Measurements from ENCODE around the gene IGLON5. TPM values are rescaled to one million over a fixed set of nuclear protein-coding genes. Genes with fewer than 3 reads are reported as not detected.

IGLON5 gene
- polyA plus RNA-seq, 3 donors, result 0.05 TPM; not detected in 2

DNA sequence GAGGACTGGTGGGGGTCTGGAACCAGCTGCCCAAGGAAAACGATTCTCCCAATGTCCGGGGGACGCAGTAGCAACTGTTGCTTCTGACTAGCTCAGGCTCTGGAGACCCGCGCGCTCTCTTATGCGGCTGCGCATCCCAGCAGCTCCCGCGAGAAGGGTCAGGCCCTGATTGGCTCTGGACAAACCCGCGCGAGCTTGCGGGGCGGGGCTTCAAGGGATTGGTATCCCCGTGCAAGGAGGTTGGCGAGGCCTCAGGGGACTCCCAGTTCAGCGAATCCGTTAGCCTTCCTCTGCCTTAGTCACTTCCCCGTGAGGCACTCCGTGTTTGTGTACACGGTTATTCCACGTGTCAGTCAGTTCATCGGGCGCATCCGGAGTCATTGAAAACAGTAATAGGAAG, 40.4 kb upstream of the IGLON5 start:
- 72% methylated on average over 26 of the region's 26 CpGs for WGBS (ENCODE audit: insufficient coverage)
- Histone ChIP-seq H3K4me1 (ENCODE audit: control insufficient read depth in 1 of 2, insufficient read depth in 2 of 2, low read length in 2 of 2) (peaks cover 17 to 34% of the 10 kb centered on the region in 2 donors), H3K27ac (ENCODE audit: low read depth in 1 of 2, low read length in 2 of 2) (no peak overlapping the region), H3K9me3 (replicated peaks in 1 of 2; ENCODE audit: control insufficient read depth in 1 of 2, insufficient read depth in 1 of 2, low read length in 2 of 2) (peaks cover 0 to 1% of the 10 kb centered on the region in 2 donors), H3K36me3 (replicated peaks in 1 of 2; ENCODE audit: control insufficient read depth in 1 of 2, insufficient read depth in 2 of 2, low read length in 2 of 2) (no peaks in the 10 kb centered on the region), H3K9ac (ENCODE audit: insufficient read depth, low read length, poor library complexity, severe bottlenecking) (no peak overlapping the region), H4K20me1 (ENCODE audit: insufficient read depth, low read length) (no peaks in the 10 kb centered on the region), H3K4me3 (replicated peaks in 1 of 3; ENCODE audit: low read depth in 2 of 3, low read length in 3 of 3) (no peak overlapping the region), H3K4me2 (replicated peaks; ENCODE audit: extremely low read depth, low read length, poor library complexity, severe bottlenecking) (peak overlapping the region; percentile 26), H2AFZ (ENCODE audit: insufficient read depth, low read depth, low read length, poor library complexity, severe bottlenecking) (peak overlapping the region; percentile 22), H3K27me3 (ENCODE audit: control insufficient read depth in 2 of 2, insufficient read depth in 2 of 2, low read length in 2 of 2) (no peaks in the 10 kb centered on the region), H3K79me2 (ENCODE audit: insufficient read depth, low read length) (no peaks in the 10 kb centered on the region)
- H3K9me3 Mint-ChIP-seq, result peaks cover 0 to 3% (median 0%) of the 10 kb centered on the region in 7 donors
- H3K27ac Mint-ChIP-seq, result peak overlapping the region in 1 of 7 donors; percentile 4
- intact Hi-C loops (cut with micrococcal nuclease), result no loop called here
- TF ChIP-seq, protein P1, sequence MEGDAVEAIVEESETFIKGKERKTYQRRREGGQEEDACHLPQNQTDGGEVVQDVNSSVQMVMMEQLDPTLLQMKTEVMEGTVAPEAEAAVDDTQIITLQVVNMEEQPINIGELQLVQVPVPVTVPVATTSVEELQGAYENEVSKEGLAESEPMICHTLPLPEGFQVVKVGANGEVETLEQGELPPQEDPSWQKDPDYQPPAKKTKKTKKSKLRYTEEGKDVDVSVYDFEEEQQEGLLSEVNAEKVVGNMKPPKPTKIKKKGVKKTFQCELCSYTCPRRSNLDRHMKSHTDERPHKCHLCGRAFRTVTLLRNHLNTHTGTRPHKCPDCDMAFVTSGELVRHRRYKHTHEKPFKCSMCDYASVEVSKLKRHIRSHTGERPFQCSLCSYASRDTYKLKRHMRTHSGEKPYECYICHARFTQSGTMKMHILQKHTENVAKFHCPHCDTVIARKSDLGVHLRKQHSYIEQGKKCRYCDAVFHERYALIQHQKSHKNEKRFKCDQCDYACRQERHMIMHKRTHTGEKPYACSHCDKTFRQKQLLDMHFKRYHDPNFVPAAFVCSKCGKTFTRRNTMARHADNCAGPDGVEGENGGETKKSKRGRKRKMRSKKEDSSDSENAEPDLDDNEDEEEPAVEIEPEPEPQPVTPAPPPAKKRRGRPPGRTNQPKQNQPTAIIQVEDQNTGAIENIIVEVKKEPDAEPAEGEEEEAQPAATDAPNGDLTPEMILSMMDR (IDR thresholded peaks at IDR 0.05), result no peak
- no peaks in the 10 kb centered on the region for H3K36me3 Mint-ChIP-seq
- DNase-seq, result peak; percentile 11 to 61 (median 13)
- H3K4me1 Mint-ChIP-seq, result peaks cover 38% of the 10 kb centered on the region
- peak overlapping the region in 1 of 2 donors; percentile 43 for H3K4me3 Mint-ChIP-seq
- peaks cover 2 to 3% (median 2%) of the 10 kb centered on the region in 3 donors for H3K27me3 Mint-ChIP-seq (ENCODE audit: low read depth in 3 of 3)

DNA sequence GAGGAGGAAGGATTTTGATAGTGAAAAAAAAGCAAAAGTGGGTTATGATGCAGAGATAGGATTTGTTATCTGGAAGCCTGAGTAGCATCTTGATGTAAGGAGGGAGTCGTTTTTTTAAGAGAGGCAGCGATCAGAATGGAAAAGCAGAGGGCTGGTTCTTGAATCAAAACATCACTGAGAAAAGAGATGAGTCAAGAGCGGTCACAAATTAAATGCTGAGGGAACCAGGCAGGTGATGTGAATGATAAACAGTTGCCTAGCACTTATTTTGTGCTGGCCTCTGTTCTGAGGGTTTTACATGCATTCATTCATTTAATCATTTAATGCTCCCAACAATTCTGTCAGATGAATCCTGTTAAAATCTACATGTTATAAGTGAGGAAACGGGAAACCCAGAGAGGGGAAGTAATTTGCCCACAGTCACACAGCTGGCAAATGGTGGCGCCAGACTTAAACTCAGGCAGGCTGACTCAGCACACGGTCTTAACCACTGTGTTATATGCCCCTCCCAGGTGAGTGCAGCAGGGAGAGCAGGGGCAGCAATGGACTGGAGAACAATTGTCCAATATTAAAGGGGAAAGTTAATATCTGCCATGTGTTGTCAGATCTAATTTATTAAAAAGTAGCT, 39.1 kb upstream of the IGLON5 start:
- Histone ChIP-seq H3K4me2 (replicated peaks; ENCODE audit: extremely low read depth, low read length, poor library complexity, severe bottlenecking) (peak overlapping the region; percentile 29), H3K9ac (ENCODE audit: insufficient read depth, low read length, poor library complexity, severe bottlenecking) (no peak overlapping the region)
- WGBS (ENCODE audit: insufficient coverage), result 23% methylated on average over 5 of the region's 6 CpGs

More for the DNA sequence above, 39.1 kb upstream of the IGLON5 start:
- H3K27me3 ChIP-seq (ENCODE audit: control insufficient read depth in 2 of 2, insufficient read depth in 2 of 2, low read length in 2 of 2), result no peaks in the 10 kb centered on the region
- Mint-ChIP-seq H3K36me3 (no peaks in the 10 kb centered on the region), H3K27ac (peak overlapping the region; percentile 46 to 88 (median 79)), H3K4me1 (peaks cover 40% of the 10 kb centered on the region), H3K27me3 (ENCODE audit: low read depth in 3 of 3) (peaks cover 2 to 3% (median 2%) of the 10 kb centered on the region in 3 donors), H3K4me3 (peak overlapping the region in 1 of 2 donors; percentile 54), H3K9me3 (peaks cover 0 to 4% (median 0%) of the 10 kb centered on the region in 7 donors)
- H3K79me2 ChIP-seq (ENCODE audit: insufficient read depth, low read length), result no peaks in the 10 kb centered on the region
- intact Hi-C loops (cut with micrococcal nuclease), result no loop called here
- peaks cover 17 to 34% of the 10 kb centered on the region in 2 donors for H3K4me1 ChIP-seq (ENCODE audit: control insufficient read depth in 1 of 2, insufficient read depth in 2 of 2, low read length in 2 of 2)
- no peaks in the 10 kb centered on the region for H3K36me3 ChIP-seq (replicated peaks in 1 of 2; ENCODE audit: control insufficient read depth in 1 of 2, insufficient read depth in 2 of 2, low read length in 2 of 2)
- H3K4me3 ChIP-seq (replicated peaks in 1 of 3; ENCODE audit: low read depth in 2 of 3, low read length in 3 of 3), result peak overlapping the region in 1 of 3 experiments; percentile 3
- H4K20me1 ChIP-seq (ENCODE audit: insufficient read depth, low read length), result no peaks in the 10 kb centered on the region
- no peak overlapping the region for H2AFZ ChIP-seq (ENCODE audit: insufficient read depth, low read depth, low read length, poor library complexity, severe bottlenecking)
- peak overlapping the region in 1 of 2 donors; percentile 52 for H3K27ac ChIP-seq (ENCODE audit: low read depth in 1 of 2, low read length in 2 of 2)
- H3K9me3 ChIP-seq (replicated peaks in 1 of 2; ENCODE audit: control insufficient read depth in 1 of 2, insufficient read depth in 1 of 2, low read length in 2 of 2), result peaks cover 0 to 3% of the 10 kb centered on the region in 2 donors
- TF ChIP-seq, protein P1 (IDR thresholded peaks at IDR 0.05), result no peak
- DNase-seq, result peak; percentile 40 to 74 (median 53)
